Measurements from ENCODE around the gene RBM8A.
A peak's percentile ranks its signal among the peaks of the same experiment; 100 is the strongest.
"Not testable (repeated sequence)": the region's sequence is repeated elsewhere in the genome, so short reads cannot be mapped to it uniquely, and the experiment has no call there.

RBM8A gene

GRCh38 chr1:145956361-145956760 is 29.1 kb upstream of the RBM8A start:
- no peak for DNase-seq

DNA sequence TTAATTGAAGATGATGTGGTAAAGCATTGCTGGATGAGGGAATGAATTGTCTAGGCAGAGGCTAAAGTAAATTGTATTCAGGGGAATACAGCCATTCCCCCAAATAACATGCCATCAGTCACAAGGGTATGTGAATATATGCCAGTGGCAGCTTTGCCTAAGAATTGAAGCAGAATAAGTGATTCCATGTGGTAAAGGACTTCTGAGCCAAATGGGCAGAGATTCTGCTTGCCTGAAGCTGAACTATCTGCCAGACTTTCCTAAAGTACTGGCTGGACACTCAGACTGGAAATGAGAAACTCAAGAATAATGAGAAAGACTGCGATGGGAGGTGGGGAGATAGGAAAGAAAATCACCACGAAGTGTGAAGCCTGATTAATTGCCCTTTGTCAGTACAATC is 28.2 kb upstream of the RBM8A start:
- DNase-seq, result no peak

DNA sequence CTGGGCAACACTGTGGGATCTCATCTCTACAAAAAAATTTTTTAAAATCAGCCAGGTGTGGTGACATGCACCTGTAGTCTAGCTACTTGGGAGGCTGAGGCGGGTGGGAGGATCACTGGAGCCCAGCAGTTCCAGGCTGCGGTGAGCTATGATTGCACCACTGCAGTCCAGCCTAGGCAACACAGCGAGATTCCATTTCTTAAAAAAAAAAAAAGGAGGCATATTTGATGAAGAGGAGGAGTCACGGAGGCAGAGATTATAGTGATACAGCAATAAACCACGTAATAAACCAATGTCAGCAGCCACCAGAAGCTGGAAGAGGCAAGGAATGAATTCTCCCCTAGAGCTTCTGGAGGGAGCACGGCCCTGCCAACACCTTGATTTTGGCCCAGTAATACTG is 26.6 kb upstream of the RBM8A start:
- no peak for DNase-seq

- DNase-seq, result no peak
Measured at GRCh38 chr1:145952903-145953302, 25.6 kb upstream of the RBM8A start.

DNA sequence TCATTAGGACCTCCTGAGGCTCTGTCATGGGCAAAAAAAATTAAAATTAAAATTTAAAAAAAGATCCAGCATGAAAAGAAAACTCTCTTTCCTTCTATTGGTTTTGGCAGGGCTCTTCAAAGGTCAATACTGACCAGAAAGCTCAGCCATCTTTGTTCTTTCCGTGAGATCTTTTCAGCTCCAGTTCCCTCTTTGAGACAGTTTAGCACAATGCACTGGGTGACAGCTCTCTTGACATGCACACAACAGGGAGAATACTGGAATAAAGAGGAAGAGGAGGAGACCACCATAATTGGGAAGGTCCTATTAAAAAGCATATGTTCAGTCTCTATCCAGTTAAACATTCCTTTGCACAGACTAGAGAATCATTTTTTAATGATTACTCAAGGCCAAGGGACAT is 24.2 kb upstream of the RBM8A start:
- DNase-seq, result no peak

DNA sequence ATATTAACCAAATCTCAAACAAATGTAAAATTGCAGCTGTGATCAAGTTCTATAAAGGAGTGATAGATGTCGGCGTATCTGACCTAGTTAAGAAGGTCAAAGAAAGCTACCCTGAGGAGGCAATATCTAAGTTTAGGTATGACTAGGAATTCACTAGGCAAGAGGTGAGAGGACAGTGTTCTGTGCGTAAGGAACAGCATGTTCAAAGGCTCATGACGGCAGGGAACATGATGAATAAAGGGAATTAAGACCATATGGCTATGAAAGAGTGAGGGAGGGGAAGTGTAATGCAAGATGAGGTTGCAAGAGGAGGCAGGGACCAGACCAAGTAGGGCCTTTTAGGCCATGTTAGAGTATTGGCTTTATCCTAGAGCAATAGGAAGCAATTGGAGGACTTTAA is 21.9 kb upstream of the RBM8A start:
- DNase-seq, result no peak

DNA sequence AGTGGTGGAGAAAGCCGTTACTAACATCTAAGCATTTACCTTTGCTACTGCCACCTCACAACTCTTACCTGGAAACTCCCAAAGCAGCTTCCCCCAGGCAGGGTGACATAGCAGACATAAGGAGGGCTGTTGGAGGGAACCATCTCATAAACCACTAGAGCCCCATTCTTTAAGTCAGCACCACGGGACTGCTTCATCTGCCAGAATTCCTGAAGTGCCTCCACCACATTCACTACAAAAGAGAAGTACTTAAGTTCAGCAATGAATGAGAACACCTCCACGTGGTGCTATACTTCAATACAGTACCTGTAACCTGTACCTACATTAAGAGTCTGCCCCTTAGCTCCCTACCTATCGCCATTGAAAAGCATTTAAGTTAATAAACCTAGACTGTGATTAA is 20.3 kb upstream of the RBM8A start:
- DNase-seq, result no peak

DNA sequence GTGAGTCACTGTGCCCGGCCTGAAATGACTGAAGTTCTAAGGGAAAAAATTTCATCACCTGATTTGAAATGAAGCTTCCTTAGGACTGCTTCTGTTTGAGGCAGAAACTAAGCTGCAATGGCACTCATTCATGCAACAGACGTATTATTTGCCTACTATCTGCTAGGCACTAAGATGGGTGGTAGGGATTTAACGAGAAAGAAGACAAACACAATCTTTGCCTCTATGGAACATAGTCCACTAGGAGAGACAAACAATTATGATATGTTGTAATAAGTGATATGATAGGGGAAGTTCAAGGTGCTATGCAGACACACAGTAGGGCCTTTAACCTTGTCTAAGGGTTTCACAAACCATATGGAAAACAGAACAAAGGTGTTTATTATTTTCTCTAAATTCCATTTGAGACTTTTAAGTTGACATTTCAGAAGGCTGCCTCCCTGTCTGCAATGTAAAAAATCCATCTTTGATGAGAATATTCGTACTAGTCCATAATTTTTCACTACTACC is 19.2 kb upstream of the RBM8A start:
- no peak for DNase-seq

DNA sequence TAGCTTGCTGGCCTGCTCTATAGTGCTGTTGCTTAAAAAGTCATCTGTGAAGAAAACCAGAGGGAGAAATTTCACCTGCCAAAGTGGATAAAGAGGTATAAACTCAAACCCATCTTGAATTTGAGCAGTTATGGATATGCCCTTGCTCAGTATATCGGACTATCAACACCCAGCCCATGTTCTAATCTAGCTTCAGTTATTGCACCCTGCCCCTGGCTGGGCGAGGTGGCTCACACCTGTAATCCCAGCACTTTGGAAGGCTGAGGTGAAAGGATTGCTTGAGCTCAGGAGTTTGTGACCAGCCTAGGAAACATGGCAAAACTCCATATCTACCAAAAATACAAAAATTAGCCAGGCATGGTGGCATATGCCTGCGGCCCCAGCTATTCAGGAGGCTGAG is 17.2 kb upstream of the RBM8A start:
- DNase-seq, result no peak

- DNase-seq, result no peak
Measured at GRCh38 chr1:145942871-145943270, 15.6 kb upstream of the RBM8A start.

DNA sequence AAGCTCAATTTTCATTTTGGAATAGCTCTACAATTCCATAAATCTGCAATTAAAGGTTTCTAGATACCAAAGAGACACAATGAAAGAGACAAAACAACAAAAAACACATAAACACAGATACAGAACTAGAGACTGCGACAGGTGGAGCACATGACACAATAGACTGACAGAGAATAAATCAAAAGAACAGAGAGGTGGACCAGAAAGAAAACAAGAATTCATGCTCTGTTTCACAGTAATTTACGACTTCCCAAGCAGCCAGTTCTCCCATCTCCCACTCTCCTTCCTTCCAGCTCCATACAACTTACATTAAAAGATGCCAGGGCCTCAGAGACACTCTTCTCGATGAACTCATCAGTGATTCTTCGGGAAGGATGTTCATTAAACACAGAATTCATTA is 15.1 kb upstream of the RBM8A start:
- no peak for DNase-seq

DNA sequence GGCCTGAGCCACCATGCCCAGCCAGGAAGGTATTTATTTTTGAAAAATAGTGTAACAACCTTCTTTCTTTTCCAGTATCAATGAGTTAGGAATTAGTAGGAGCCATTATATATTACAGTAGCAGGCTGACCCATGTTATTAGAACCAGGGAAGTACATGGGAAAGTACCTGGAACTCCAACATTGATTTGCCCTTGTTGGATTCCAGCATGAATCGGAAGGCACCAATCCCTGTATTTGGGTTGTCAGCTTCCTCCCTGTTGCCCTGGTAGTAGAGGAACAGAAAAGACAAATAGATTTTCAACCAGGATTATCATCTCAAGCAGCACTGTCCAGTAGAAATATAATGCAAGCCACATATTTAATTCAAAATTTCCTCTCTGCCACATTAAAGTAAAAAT is 10.2 kb upstream of the RBM8A start:
- no peak for DNase-seq

DNA sequence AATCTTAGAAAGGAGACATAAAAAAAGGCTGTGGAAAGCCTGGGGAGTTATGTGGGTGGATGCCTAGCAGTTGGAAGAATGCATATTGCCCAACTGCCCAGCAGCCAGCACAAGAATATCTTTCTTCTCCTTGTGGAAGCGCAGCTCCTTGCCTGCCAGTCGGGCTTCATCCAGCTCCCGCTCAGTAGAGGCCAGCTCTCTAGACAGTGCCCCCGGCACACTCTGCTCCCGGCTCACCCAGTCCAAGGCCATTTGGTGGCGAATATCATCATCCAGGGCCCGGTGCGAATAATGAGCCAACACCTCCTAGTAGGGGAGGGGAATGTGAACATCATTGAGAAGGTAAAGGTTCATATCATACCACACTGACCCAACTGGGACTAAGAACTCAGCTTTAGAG is 9.0 kb upstream of the RBM8A start:
- no peak for DNase-seq

GRCh38 chr1:145935708-145936107 is 8.4 kb upstream of the RBM8A start:
- DNase-seq, result no peak

DNA sequence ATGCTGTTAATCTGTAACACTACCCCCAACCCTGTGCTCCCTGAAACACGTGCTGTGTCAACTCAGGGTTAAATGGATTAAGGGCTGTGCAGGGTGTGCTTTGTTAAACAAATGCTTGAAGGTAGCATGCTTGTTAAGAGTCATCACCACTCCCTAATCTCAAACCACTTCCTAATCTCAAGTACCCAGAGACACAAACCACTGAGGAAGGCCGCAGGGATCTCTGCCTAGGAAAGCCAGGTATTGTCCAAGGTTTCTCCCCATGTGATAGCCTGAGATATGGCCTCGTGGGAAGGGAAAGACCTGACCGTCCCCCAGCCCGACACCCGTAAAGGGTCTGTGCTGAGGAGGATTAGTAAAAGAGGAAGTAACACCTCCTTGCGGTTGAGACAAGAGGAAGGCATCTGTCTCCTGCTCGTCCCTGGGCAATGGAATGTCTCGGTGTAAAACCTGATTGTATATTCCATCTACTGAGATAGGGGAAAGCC is 5.3 kb upstream of the RBM8A start:
- DNase-seq, result peak; percentile 29

- DNase-seq, result no peak
Measured at GRCh38 chr1:145927916-145928643, 796 bp upstream of the RBM8A start.

DNA sequence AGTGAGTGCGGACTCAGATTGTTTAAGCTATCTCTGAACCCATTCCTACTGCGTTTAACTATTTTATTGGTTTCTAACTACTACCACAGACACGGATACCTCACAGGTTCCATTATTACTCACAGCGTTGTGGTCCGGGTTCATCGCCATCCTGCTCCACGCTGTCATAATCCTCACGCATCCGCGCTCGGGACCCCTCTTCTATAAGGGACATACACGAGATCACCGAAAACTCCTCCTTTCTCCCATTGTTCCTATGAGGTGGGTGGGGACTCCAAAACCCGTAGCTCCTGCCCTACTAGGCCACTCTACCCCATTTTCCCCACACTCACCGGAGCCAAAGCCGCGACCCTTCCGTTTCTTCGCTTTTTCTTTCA is 610 bp downstream of the RBM8A start:
- DNase-seq, result no peak

GRCh38 chr1:145922266-145922665 is 5.0 kb downstream of the RBM8A start:
- no peak for DNase-seq

DNA sequence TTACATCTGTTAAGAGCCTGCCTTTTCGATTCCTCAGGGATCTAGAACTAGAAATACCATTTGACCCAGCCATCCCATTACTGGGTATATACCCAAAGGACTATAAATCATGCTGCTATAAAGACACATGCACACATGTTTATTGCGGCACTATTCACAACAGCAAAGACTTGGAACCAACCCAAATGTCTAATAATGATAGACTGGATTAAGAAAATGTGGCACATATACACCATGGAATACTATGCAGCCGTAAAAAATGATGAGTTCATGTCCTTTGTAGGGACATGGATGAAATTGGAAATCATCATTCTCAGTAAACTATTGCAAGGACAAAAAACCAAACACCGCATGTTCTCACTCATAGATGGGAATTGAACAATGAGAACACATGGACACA is 7.0 kb downstream of the RBM8A start:
- not testable (repeated sequence) for DNase-seq

DNA sequence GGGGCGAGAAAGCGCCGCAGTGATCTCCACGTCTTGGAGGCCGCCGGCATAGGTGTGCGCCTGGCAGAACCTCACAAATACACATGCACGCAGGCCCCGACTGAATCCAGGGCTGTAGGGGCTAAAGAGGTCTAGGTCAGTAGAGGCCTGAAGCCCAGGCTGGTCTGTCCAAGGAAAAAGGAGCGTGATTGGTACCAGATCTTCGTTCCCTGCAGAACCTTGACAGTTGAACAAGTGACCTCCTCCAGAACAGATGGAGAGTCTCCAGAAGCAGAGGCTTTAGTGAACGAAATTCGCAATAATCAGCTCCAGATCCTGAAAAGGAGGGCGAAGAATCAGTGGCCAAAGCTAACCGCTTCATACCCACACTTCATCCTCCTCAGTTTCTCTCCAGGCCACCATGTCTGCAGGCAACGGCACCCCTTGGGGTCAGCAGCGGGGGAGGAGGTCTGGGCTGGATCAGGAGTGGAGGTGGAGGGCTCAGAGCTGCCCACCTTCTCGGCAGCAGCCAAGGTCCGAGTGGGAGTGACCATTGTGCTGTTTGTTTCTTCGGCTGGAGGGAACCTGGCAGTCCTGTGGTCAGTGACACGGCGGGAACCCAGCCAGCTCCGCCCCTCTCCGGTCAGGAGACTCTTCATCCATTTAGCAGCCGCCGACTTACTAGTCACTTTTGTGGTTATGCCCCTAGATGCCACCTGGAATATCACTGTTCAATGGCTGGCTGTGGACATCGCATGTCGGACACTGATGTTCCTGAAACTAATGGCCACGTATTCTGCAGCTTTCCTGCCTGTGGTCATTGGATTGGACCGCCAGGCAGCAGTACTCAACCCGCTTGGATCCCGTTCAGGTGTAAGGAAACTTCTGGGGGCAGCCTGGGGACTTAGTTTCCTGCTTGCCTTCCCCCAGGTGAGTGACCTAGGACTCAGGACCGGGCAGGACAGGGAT is 8.0 kb downstream of the RBM8A start:
- no peak for DNase-seq

GRCh38 chr1:145918144-145918991 is 8.9 kb downstream of the RBM8A start, which contains the start of gene PEX11B:
PEX11B (minus strand) TSS chr1:145918717; CDS start chr1:145918688, 29 bp downstream.
- peak; percentile 94 for DNase-seq

GRCh38 chr1:145917595-145917994 is 9.7 kb downstream of the RBM8A start:
- DNase-seq, result no peak

GRCh38 chr1:145916745-145917144 is 10.5 kb downstream of the RBM8A start:
- DNase-seq, result no peak
